ENCODE measurements around the gene ANXA11. TPM values are rescaled to one million over a fixed set of nuclear protein-coding genes. Genes with fewer than 3 reads are reported as not detected.
"Not testable (repeated sequence)": the region's sequence is repeated elsewhere in the genome, so short reads cannot be mapped to it uniquely, and the experiment has no call there.

Gene ANXA11
- total RNA-seq, 2 experiments from 2014 or later = 153 to 159 TPM

DNA sequence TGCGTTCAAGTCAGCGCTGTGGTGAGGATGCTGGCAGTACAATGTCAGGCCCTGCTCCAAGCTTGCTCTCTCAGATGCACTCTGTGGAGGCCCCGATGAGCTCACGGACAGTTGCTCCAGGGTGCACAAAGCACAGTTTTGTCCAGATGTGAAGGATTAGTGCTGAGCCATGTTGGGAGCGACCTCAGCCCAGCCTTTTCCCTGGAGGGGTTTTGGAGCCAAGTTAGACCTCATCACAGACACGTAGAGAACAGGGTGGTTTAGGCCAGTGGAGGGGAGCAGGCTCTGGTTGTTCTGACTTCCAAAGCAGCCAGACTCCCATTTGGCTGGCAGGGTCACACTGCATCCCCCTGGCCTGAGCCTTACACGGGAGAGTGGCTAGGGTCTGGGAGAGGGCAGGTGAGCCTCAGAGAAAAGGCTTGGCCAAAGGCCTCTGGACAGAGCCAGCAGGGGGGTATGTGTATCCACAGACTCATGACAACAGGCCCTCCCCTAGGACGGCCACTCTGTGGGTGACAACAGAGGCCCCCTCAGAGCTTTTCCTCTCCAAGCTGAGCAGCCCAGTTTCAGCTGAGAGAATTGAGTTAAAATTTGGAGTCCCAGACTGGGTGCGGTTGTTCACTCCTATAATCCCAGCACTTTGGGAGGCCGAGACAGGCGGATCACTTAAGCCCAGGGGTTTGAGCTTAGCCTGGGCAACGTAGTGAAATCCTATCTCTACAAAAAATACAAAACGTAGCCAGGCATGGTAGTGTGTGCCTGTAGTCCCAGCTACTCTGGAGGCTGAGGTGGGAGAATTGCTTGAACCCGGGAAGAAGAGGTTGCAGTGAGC is 68.1 kb downstream of the ANXA11 start:
- Histone ChIP-seq H3K36me3 (ENCODE audit: insufficient read depth, low read length) (no peaks in the 10 kb centered on the region), H3K9me3 (ENCODE audit: control insufficient read depth in 1 of 2, insufficient read depth in 1 of 2, low read length in 2 of 2) (no peaks in the 10 kb centered on the region), H3K27ac (ENCODE audit: low read depth in 1 of 2, low read length in 2 of 2) (no peak overlapping the region), H3K27me3 (ENCODE audit: control insufficient read depth in 1 of 2, insufficient read depth in 2 of 2, low read length in 2 of 2) (peaks cover 9 to 28% of the 10 kb centered on the region in 2 experiments), H3K4me1 (ENCODE audit: insufficient read depth, low read length) (peaks cover 6% of the 10 kb centered on the region), H3K4me3 (ENCODE audit: low read length) (no peak overlapping the region)
- Mint-ChIP-seq H3K9me3 (no peaks in the 10 kb centered on the region), H3K4me1 (ENCODE audit: low read depth) (no peaks in the 10 kb centered on the region), H3K27me3 (peaks cover 43% of the 10 kb centered on the region), H3K27ac (no peak overlapping the region), H3K36me3 (ENCODE audit: low read depth) (no peaks in the 10 kb centered on the region), H3K4me3 (no peak overlapping the region)
- DNase-seq (no peak), ATAC-seq (ENCODE audit: poor library complexity) (no peak)
- ChIA-PET POLR2A (no interaction called here), CTCF (no interaction called here)
- intact Hi-C loops (cut with DNase I, micrococcal nuclease) = no loop called here
- TF ChIP-seq, protein P1, sequence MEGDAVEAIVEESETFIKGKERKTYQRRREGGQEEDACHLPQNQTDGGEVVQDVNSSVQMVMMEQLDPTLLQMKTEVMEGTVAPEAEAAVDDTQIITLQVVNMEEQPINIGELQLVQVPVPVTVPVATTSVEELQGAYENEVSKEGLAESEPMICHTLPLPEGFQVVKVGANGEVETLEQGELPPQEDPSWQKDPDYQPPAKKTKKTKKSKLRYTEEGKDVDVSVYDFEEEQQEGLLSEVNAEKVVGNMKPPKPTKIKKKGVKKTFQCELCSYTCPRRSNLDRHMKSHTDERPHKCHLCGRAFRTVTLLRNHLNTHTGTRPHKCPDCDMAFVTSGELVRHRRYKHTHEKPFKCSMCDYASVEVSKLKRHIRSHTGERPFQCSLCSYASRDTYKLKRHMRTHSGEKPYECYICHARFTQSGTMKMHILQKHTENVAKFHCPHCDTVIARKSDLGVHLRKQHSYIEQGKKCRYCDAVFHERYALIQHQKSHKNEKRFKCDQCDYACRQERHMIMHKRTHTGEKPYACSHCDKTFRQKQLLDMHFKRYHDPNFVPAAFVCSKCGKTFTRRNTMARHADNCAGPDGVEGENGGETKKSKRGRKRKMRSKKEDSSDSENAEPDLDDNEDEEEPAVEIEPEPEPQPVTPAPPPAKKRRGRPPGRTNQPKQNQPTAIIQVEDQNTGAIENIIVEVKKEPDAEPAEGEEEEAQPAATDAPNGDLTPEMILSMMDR (IDR thresholded peaks at IDR 0.05) = no peak

DNA sequence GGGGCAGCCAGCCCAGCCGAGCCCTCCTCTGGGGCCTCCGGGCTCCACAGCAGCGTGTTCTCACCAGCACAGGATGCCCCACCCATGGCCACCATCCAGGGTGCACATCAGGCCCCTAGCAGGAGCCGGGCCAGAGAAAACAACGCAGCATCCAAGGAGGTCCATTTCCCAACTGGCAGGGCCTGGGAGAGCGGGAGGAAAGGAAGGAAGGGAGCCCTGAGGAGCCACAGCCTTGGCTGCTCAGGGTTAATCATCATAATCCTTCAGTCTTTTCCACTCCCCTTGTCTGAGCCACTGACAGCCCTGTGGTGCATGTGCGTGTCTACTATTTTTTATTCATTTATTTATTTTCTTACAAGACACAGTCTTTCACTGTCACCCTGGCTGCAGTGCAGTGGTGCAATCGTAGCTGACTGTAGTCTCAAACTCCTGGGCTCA is 69.2 kb downstream of the ANXA11 start:
- Mint-ChIP-seq H3K36me3 (ENCODE audit: low read depth) (no peaks in the 10 kb centered on the region), H3K27ac (no peak overlapping the region), H3K9me3 (no peaks in the 10 kb centered on the region), H3K4me3 (no peak overlapping the region), H3K27me3 (peaks cover 53% of the 10 kb centered on the region), H3K4me1 (ENCODE audit: low read depth) (no peaks in the 10 kb centered on the region)
- Histone ChIP-seq H3K27ac (ENCODE audit: low read depth in 1 of 2, low read length in 2 of 2) (no peak overlapping the region), H3K9me3 (ENCODE audit: control insufficient read depth in 1 of 2, insufficient read depth in 1 of 2, low read length in 2 of 2) (no peaks in the 10 kb centered on the region), H3K4me1 (ENCODE audit: insufficient read depth, low read length) (peaks cover 7% of the 10 kb centered on the region), H3K27me3 (ENCODE audit: control insufficient read depth in 1 of 2, insufficient read depth in 2 of 2, low read length in 2 of 2) (peaks cover 9 to 38% of the 10 kb centered on the region in 2 experiments), H3K36me3 (ENCODE audit: insufficient read depth, low read length) (no peaks in the 10 kb centered on the region), H3K4me3 (ENCODE audit: low read length) (no peak overlapping the region)
- no peak for DNase-seq
- POLR2A ChIA-PET = no interaction called here
- intact Hi-C loops (cut with DNase I, micrococcal nuclease) = no loop called here
- TF ChIP-seq, protein P1 (IDR thresholded peaks at IDR 0.05) = no peak
- ATAC-seq (ENCODE audit: poor library complexity) = no peak
- CTCF ChIA-PET = no interaction called here

DNA sequence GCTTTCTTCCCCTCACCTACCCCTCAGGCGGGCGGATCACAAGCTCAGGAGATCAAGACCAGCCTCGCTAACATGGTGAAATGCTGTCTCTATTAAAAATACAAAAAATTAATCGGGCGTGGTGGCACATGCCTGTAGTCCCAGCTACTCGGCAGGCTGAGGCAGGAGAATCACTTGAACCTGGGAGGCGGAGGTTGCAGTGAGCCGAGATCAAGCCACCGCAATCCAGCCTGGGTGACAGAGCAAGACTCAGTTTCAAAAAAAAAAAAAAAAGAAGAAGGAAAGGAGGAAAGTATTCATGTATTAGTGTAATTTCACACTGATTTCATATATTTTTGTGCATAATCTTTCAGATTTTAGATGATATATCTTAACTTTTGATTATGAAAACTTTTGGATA is 71.7 kb downstream of the ANXA11 start:
- H3K4me1 Mint-ChIP-seq (ENCODE audit: low read depth); H3K36me3 Mint-ChIP-seq (ENCODE audit: low read depth); H3K9me3 ChIP-seq (ENCODE audit: control insufficient read depth in 1 of 2, insufficient read depth in 1 of 2, low read length in 2 of 2); DNase-seq; CTCF ChIA-PET; H3K27ac Mint-ChIP-seq; POLR2A ChIA-PET; H3K27ac ChIP-seq (ENCODE audit: low read depth in 1 of 2, low read length in 2 of 2); H3K36me3 ChIP-seq (ENCODE audit: insufficient read depth, low read length); H3K4me1 ChIP-seq (ENCODE audit: insufficient read depth, low read length); H3K9me3 Mint-ChIP-seq; ATAC-seq (ENCODE audit: poor library complexity); H3K4me3 Mint-ChIP-seq; H3K4me3 ChIP-seq (ENCODE audit: low read length): not testable (repeated sequence)
- H3K27me3 Mint-ChIP-seq = peaks cover 55% of the 10 kb centered on the region
- intact Hi-C loops (cut with DNase I, micrococcal nuclease) = loop anchor here in 1 of 2 experiments (5.0 kb wide), 1 partner anchor 76 kb away; no protein-coding TSS in a partner anchor
- H3K27me3 ChIP-seq (ENCODE audit: control insufficient read depth in 1 of 2, insufficient read depth in 2 of 2, low read length in 2 of 2) = peaks cover 9 to 41% of the 10 kb centered on the region in 2 experiments

Data from CD4-positive, alpha-beta T cell (primary cell).